ENCODE measurements around the gene C15orf39. TPM values are rescaled to one million over a fixed set of nuclear protein-coding genes. Genes with fewer than 3 reads are reported as not detected.

C15orf39 gene
- total RNA-seq, 1 donor from 2014 or later = 23.1 TPM

GRCh38 chr15:75197062-75197630 is 4.5 kb upstream of the C15orf39 start:
- ATAC-seq = no peak

- ATAC-seq = no peak
Measured at GRCh38 chr15:75198560-75199356, 2.9 kb upstream of the C15orf39 start.

GRCh38 chr15:75199357-75199940 is 2.2 kb upstream of the C15orf39 start:
- ATAC-seq = no peak

- no peak for ATAC-seq
Measured at GRCh38 chr15:75200391-75200764, 1.3 kb upstream of the C15orf39 start.

GRCh38 chr15:75200765-75201615 is 692 bp upstream of the C15orf39 start:
- ATAC-seq = peak; percentile 54

GRCh38 chr15:75202251-75203016 is 752 bp downstream of the C15orf39 start:
- peak; percentile 55 for ATAC-seq

GRCh38 chr15:75203017-75203907 is 1.6 kb downstream of the C15orf39 start:
- ATAC-seq = no peak

- no peak for ATAC-seq
Measured at GRCh38 chr15:75203908-75204263, 2.2 kb downstream of the C15orf39 start.

- peak; percentile 74 for ATAC-seq
Measured at GRCh38 chr15:75204340-75205063, 2.8 kb downstream of the C15orf39 start.

GRCh38 chr15:75205064-75205395 is 3.3 kb downstream of the C15orf39 start:
- no peak for ATAC-seq

GRCh38 chr15:75206006-75206405 is 4.3 kb downstream of the C15orf39 start:
- ATAC-seq = no peak

- ATAC-seq = no peak
Measured at GRCh38 chr15:75206803-75207617, 5.3 kb downstream of the C15orf39 start.

- no peak for ATAC-seq
Measured at GRCh38 chr15:75207618-75208500, 6.2 kb downstream of the C15orf39 start.

- ATAC-seq = no peak
Measured at GRCh38 chr15:75208501-75209288, 7.0 kb downstream of the C15orf39 start.

- ATAC-seq = no peak
Measured at GRCh38 chr15:75209289-75209676, 7.6 kb downstream of the C15orf39 start.

GRCh38 chr15:75210811-75211230 is 9.1 kb downstream of the C15orf39 start:
- no peak for ATAC-seq

- no peak for ATAC-seq
Measured at GRCh38 chr15:75211436-75212199, 9.9 kb downstream of the C15orf39 start.

Data from esophagus mucosa (tissue), 1 donor.